ENCODE results near the gene ADAM19.
"Not testable (repeated sequence)": the region's sequence is repeated elsewhere in the genome, so short reads cannot be mapped to it uniquely, and the experiment has no call there.

ADAM19 gene

DNA sequence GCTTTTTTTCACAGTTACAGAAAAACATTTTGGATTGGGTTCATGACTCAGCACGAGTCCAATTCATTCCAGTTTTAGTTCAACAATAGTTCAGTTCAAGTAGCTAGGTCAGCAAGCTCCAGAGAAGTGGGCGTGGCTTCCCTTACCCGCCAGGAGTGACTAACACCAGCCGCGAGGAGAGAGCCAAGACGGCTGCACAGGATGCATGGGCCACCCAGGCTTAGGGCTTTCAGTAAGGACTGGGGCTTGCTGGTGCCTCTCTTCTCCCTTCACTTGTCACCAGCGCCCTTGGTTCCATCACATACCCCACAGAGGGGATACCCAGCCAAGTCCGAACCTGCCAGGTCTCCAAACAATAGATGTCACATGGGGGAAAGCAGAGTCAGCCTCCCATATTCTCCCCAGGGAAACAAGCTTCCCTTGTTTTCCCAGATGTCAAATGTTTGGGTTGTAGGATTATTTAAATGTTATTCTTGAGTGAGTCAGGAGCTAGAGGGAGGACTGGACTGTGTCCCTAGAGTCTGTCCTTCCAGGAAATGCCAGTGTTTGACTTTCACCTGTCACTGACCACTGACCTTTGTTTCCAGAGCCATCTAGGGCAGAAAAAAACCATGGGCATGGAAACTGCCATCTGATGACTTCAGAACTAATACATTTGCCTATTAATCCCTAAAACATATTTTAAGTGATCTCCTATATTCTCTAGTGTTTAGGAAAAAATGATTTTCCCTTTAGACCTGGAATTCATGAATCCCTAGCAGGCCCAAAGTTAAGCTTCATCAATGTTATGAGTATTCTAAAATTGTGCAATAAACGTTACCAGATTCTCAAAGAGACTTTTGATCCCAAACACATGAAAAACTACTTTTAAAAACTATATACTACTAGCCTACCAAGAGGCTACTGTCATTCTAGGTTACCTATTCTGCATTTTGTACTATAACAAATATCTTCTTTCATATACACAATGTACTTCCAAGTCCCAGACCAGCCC lies 63.6 kb downstream of the ADAM19 start:
- DNase-seq, result no peak

DNA sequence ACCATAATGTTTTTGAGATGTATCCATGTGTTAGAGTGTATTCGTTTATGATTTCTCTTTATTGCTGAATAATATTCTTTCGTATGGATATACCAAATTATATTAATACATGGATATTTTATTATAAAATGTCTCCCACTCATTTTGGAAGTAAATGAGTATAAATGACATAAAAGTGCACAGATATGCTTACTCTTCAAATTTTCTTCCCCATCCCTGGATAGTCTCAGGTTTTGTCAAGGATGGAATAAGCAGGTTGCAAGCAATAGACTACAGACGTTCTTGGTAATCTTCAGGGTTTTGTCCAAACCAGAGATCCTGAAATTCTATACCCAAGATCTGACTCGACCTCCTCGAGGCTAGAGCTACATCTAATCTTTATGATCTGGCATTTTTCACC lies 64.9 kb downstream of the ADAM19 start:
- DNase-seq, result no peak

- DNase-seq, result no peak
Measured at GRCh38 chr5:157509587-157509986, 66.0 kb downstream of the ADAM19 start.

GRCh38 chr5:157509093-157509492 lies 66.5 kb downstream of the ADAM19 start:
- DNase-seq, result no peak

DNA sequence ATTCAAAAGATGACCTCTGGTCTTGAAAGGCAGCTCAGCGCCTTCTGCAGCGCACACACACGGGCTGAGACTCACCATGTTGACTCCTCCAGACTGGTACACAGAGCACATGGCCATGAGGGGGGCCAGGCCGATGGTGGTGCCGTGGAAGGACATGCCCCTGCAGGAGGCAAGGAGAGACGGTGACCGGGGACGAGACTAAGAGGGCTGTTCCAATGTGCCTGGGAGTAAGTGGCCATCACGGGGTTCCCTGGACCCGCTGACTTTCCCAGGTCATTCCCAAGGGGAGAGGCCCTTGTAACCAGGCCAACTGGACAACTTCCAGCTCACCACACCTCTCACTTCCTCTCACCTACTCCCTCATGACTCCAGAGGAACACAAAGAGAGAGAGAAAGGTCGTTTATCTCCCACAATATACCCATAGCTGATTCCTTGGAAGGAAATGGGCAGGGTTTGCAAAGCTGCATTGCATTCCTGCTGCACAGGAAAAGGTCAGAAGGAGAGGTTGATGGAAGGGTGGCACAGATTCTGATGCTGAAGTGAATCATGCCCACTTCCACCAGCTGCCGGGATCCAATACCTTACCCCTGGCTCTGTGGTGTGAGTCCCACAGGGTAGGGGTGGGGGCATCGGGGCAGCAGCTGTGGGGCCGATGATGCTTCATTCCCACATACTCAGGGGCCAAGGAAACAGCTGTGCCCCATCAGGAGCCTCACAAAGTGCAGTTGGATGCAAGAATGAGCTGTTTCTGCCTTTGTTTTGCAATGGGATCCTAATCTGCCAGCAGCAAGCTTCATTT lies 68.4 kb downstream of the ADAM19 start:
- DNase-seq, result no peak

GRCh38 chr5:157506066-157506590 lies 69.4 kb downstream of the ADAM19 start:
- DNase-seq, result no peak

DNA sequence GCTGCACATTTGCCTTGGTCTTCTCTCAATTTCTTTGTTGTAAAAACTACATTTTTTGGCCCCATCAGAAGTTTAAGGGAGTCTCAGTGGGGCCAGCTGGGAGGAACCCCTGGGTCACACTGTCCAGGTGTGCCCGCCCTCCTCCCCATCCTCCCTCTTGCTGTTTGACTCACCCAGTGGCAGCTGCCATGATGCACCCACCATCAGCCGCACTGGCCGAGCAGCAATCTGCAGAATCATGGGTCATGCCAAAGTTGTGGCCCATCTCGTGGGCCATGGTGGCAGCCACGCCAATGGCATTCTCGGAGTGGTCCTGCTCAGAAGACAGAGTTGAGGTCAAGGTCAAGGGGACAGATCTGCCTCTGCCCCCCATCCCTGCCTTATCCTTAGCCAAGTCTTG lies 70.1 kb downstream of the ADAM19 start:
- DNase-seq, result no peak

GRCh38 chr5:157504053-157504452 lies 71.5 kb downstream of the ADAM19 start:
- DNase-seq, result no peak

- DNase-seq, result no peak
Measured at GRCh38 chr5:157502143-157502647, 73.4 kb downstream of the ADAM19 start.

DNA sequence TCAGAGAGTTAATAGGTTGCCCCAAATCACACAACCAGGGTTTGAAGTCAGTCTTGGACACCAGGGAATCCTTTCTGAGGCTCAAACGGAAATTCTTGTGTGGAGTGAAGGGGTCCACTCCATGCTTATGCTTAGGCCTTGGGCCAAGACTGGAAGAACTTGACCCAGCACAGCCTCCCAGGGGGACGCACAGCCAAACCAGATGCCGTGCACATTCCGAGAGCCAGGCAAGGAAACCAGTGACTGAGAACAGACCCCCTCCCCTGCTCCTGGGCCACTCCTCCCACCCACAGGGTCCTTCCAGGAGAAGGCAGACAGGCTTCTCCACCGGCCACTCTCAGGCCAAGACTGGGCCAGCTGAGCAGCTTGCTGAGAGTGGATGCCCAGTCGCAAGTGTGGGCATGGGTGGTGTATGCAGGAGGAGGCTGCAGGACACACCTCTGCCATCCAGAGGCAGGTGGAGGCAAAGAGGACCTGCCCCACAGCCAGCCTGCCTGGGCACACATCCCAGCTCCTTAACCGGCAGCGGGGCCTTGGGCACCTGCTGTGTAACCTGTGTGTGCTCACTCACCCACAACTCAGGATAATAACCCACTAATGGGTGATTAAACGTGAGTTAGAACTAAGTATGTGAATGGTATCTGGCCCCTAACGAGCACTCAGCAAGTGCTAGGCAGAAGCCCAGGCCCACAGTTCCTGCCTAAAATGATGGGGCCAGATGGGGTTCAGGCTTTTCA lies 77.5 kb downstream of the ADAM19 start:
- DNase-seq, result no peak

DNA sequence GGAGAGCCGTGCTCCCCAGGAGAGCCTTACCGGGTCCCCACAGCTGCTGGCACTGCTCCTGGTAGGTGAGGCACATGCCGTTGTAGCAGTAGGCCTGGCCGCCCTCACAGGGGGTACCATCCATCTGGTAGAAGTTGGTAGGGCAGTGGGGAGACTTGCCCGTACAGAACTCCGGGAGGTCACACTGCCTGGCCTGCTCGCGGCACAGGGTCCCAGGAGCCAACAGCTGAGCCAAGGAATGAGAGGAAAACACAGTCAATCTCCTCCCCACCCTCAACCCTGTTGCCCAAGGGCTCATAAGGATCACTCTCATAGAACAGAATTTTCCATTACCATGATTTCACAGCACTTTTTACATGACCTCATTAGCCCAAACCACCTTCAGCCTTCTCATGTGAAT lies 78.7 kb downstream of the ADAM19 start:
- DNase-seq, result no peak

DNA sequence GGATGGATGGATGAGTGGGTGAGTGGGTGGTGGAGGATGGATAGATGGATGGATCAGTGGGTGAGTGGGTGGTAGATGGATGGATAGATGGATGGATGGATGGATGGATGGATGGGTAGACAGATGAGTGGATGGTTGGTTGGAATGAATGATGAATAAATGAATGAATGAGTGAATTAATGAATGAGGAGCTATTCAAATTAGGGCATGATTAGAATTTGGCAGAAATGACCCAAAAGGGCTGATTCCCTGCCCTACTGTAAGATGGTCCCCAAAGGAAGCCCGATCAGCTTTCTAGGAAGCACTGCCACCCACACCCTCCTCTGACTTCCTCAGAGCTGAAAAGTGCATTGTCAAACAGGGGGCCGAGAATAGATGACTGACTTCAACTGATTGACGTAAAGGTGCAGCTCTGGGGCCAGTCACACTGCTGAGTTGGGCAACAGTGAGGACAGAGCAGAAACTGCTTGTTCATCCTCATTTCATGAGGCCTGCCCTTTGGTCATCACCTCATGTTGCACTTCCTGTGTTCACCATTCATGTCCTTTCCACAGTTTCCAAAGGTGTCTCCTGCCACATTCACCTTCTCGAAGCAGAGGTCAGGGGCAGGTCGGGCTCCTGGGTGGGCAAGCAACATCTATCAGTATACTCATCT lies 81.3 kb downstream of the ADAM19 start:
- no peak for DNase-seq

GRCh38 chr5:157492886-157493285 lies 82.7 kb downstream of the ADAM19 start:
- no peak for DNase-seq

DNA sequence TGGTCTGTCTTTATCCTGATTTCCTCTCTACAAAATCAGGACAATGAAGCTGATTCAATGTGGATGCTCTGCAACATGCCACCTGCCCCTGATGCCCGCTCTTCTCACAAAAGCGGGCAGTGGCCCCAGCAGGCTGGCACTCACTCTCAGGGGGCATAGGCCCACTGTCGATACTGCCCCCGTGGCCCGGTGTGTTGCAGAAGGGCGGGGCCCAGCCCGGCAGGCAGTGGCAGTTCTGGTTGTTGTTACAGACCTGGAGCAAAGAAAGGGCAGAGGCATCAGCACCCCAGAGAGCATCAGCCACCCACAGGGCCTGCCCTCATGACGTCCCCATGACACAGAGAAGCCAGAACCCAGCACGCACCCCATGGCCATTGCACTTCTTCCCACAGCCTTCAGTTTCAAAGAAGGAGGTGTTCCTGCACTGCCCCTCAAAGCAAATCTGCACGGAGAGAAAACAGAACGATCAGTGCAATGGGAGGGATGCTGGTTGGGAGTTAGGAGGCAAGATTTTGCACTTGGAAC lies 84.0 kb downstream of the ADAM19 start:
- no peak for DNase-seq

DNA sequence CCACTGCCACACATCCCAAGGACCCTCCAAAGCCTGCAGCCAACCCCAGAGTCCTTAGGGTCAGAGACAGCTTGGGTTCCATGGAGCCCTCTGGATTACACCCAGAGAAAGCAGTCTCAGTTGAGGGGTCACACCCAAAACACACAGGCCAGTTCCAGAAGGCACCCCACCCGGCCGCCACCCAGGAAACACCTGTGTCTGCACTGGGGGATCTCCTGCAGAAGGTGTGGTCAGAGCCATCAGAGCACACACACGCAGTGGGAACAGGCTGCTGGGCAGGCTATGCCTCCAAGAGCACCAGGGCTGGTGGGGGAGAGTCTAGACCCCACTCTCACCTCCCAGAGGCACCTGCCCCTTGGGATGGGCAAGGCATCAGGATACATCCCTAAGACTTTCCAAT lies 88.2 kb downstream of the ADAM19 start:
- no peak for DNase-seq

DNA sequence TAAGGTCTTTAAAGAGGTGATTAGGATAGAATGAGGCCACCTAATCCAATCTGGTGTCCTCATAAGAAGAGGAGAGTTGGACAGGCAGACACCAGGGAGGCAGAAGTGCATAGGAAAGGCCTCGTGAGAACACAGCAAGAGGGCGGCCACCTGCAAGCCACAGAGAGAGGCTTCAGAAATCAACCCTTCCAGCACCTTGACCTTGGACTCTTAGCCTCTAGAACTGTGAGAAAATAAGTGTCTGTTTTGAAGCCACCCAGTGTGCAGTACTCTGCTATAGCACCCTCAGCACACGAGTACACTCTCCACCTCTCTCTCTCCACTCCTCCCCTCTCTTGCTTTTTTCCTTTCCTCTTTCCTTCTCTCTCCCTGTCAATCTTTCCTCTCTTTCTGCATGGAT lies 88.7 kb downstream of the ADAM19 start:
- DNase-seq, result no peak

DNA sequence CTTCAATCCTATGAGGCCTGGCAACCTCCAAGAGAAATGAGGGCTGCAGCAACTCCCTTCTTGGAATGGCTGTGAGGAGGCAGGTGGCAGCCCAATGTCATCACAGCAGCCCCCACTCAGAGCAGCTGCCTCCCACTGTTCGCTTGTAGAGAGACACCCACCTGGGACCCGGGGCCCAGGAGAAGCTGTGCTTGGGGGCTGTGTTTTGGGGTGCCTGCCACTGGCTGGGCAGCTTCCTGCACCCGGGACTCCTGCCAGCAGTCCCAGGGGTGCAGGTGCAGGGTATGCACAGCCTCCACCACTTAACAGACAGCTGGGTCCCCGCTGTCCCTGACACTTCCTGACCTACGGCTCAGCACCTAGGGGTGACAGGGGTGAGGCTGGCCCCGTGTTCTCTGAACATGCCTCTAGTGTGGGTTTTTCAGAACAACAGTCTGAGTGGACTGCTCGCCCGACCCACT lies 89.3 kb downstream of the ADAM19 start:
- no peak for DNase-seq

GRCh38 chr5:157485811-157486210 lies 89.8 kb downstream of the ADAM19 start:
- no peak for DNase-seq

DNA sequence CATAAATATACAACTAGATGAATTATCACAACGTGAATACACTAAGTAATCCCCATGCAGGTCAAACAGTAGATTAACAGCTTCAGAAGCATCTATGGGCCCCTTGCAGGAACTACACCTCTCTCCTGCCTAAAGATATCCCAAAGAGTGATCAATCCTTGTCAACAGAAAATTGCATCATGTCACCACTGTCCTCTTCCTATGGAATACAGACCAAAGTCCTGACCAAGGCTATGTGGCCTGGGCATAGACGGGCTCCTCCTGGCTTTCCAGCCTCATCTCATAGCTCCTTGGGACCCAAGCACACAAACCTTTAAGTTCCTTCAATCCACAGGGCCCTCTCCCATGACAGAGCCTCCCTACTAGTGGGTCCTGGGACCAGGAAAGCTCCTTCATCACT lies 90.2 kb downstream of the ADAM19 start:
- no peak for DNase-seq

DNA sequence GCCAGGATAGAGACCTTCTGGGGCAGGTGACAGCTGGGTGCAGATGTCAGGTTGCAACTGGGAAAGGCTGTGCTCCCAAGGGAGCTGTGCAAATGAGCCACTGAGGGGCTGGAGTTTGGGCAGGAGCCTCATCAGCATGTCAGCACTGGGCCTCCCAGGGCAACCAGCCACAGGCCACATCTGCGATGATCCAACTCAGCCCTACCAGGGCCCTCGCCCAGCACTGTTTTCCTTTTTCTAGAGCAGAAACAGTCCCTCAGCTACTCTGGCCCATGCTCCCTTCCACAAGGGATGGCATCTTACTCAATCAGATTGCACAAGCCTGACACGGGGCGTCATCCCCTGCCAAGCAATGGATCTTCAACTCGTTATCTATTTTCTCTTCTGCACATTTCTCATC lies 90.8 kb downstream of the ADAM19 start:
- DNase-seq, result no peak

DNA sequence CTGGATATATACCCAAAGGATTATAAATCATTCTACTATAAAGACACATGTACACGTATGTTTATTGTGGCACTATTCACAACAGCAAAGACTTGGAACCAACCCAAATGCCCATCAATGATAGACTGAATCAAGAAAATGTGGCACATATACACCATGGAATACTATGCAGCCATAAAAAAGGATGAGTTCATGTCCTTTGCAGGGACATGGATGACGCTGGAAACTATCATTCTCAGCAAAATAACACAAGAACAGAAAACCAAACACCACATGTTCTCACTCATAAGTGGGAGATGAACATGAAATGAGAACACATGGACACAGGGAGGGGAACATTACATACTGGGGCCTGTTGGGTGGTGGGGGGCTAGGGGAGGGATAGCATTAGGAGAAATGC lies 92.9 kb downstream of the ADAM19 start:
- not testable (repeated sequence) for DNase-seq

- no peak for DNase-seq
Measured at GRCh38 chr5:157481666-157482065, 93.9 kb downstream of the ADAM19 start.
